Panc1 (cell line): Measurements from ENCODE around the gene RAB4A.

Source experiments
- CTCF ChIP-seq: fragments of 450-650 bp; IDR thresholded peaks from 2 replicates; pipeline ENCODE4 v1.5.1; 2017; ENCODE audit warnings: mild to moderate bottlenecking
- POLR2AphosphoS5 ChIP-seq: IDR thresholded peaks from 2 replicates; pipeline ENCODE4 v1.6.1; 2012; ENCODE audit warnings: mild to moderate bottlenecking, low read depth, low read length, moderate library complexity
- SIN3A ChIP-seq: IDR thresholded peaks from 2 replicates; pipeline ENCODE4 v1.6.1; 2012; ENCODE audit warnings: low read depth, mild to moderate bottlenecking, low read length, moderate library complexity, borderline replicate concordance; ENCODE audit not compliant: insufficient read depth
- TCF7L2 ChIP-seq: IDR thresholded peaks from 2 replicates; pipeline ENCODE4 v1.6.1; 2011; ENCODE audit warnings: mild to moderate bottlenecking, low read depth, low read length, inconsistent platforms

- TF ChIP-seq CTCF = no peak
- TF ChIP-seq TCF7L2 = no peak
- TF ChIP-seq SIN3A = no peak
- TF ChIP-seq POLR2AphosphoS5 = no peak
These were observed 48.8 kb upstream of the RAB4A start for GRCh38 chr1:229222081-229222480.
